Subcutaneous abdominal adipose tissue (tissue), 5 donors: ENCODE results near the gene MMP17.

Experiments
- H3K27ac ChIP-seq: one replicate; pipeline ENCODE4 v1.7.0; 2013; ENCODE audit warnings: low read depth, mild to moderate bottlenecking, inconsistent platforms, low read length, moderate library complexity
- H3K27me3 ChIP-seq, 5 donors: one replicate each; pipeline ENCODE4 v1.7.0; 2013; ENCODE audit warnings: low read length in 5 of 5, inconsistent platforms in 1 of 5; ENCODE audit not compliant: control insufficient read depth in 5 of 5, insufficient read depth in 4 of 5
- H3K36me3 ChIP-seq, 5 donors: one replicate each; pipeline ENCODE4 v1.7.0; 2013; ENCODE audit warnings: low read length in 5 of 5; ENCODE audit not compliant: control insufficient read depth in 5 of 5, insufficient read depth in 5 of 5
- H3K4me1 ChIP-seq, 5 donors: one replicate each; pipeline ENCODE4 v1.7.0; 2013; ENCODE audit warnings: low read length in 5 of 5, mild to moderate bottlenecking in 3 of 5, moderate library complexity in 1 of 5; ENCODE audit not compliant: control insufficient read depth in 5 of 5, insufficient read depth in 5 of 5
- H3K4me3 ChIP-seq, 5 donors: one replicate each; pipeline ENCODE4 v1.7.0; 2013; ENCODE audit warnings: low read length in 5 of 5, low read depth in 1 of 5
- H3K9ac ChIP-seq, 5 donors: one replicate each; pipeline ENCODE4 v1.7.0; 2013; ENCODE audit warnings: low read length in 5 of 5, mild to moderate bottlenecking in 4 of 5, moderate library complexity in 3 of 5
- H3K9me3 ChIP-seq, 5 donors: one replicate each; pipeline ENCODE4 v1.7.0; 2013; ENCODE audit warnings: low read length in 5 of 5; ENCODE audit not compliant: control insufficient read depth in 5 of 5
- donor health status: healthy.
- donor health status: healthy.
- donor health status: healthy.
- donor health status: healthy.
- donor health status: healthy.

Gene MMP17

GRCh38 chr12:131897875-131898274, 69.7 kb downstream of the MMP17 start:
- no peaks in the 10 kb centered on the region for H3K27me3 ChIP-seq
- H3K9me3 ChIP-seq = no peaks in the 10 kb centered on the region
- peaks cover 3 to 48% (median 42%) of the 10 kb centered on the region in 5 donors for H3K4me1 ChIP-seq
- peaks cover 0 to 20% (median 2%) of the 10 kb centered on the region in 5 donors for H3K36me3 ChIP-seq
- peak overlapping the region in 1 of 5 donors; percentile 27 for H3K9ac ChIP-seq
- H3K27ac ChIP-seq = no peak overlapping the region
- no peak overlapping the region for H3K4me3 ChIP-seq

GRCh38 chr12:131900397-131900796, 72.2 kb downstream of the MMP17 start:
- Histone ChIP-seq H3K27me3 (no peaks in the 10 kb centered on the region), H3K4me3 (no peak overlapping the region), H3K9me3 (no peaks in the 10 kb centered on the region), H3K27ac (no peak overlapping the region), H3K4me1 (peaks cover 3 to 52% (median 42%) of the 10 kb centered on the region in 5 donors), H3K9ac (peak overlapping the region in 1 of 5 donors; percentile 7), H3K36me3 (peaks cover 0 to 20% (median 2%) of the 10 kb centered on the region in 5 donors)
